PC-9 (cell line): ENCODE measurements around the gene ABHD16B. TPM values are rescaled to one million over a fixed set of nuclear protein-coding genes. Genes with fewer than 3 reads are reported as not detected.

Experiments
- BruUV-seq: library from RNA; stranded (reverse); fragments of 400-500 nt; replicated peaks from 2 replicates; lab custom pipeline; 2021; lab: Mats Ljungman, UMichigan
- CTCF ChIA-PET: fragments of 300-600 bp; sonication (Branson Sonifier 250); formaldehyde crosslinking; loops from one replicate; lab custom pipeline; 2022; ENCODE audit warnings: antibody characterized with exemption; lab: Charles Lee
- POLR2A ChIA-PET: fragments of 300-600 bp; sonication (Branson Sonifier 250); formaldehyde crosslinking; loops from one replicate; lab custom pipeline; 2022; ENCODE audit warnings: antibody characterized with exemption; ENCODE audit not compliant: unreplicated experiment; lab: Charles Lee
- DNase-seq, 2 experiments: peaks; one replicate each; pipeline versions ENCODE4 v3.0.0 to v3.0.0-alpha.2; 2015 to 2022; ENCODE audit warnings: mixed read lengths in 1 of 2
- H2AFZ ChIP-seq: fragments of 200-600 bp; sonication (generic); 2 replicates; pipeline ENCODE4 v1.8.1; 2017; ENCODE audit warnings: antibody characterized with exemption
- H3F3A ChIP-seq: fragments of 200-600 bp; sonication (generic); 2 replicates; pipeline ENCODE4 v1.8.1; 2017; ENCODE audit warnings: antibody characterized with exemption, mild to moderate bottlenecking, low read depth; ENCODE audit not compliant: insufficient read depth
- H3K27ac ChIP-seq: fragments of 200-600 bp; sonication (generic); 2 replicates; pipeline ENCODE4 v1.6.1; 2016; ENCODE audit warnings: mixed run types
- H3K27me3 ChIP-seq: fragments of 200-600 bp; sonication (generic); 2 replicates; pipeline ENCODE4 v1.6.1; 2016; ENCODE audit warnings: low read depth, mixed run types; ENCODE audit not compliant: insufficient read depth
- H3K36me3 ChIP-seq: fragments of 200-600 bp; sonication (generic); 2 replicates; pipeline ENCODE4 v1.6.1; 2016; ENCODE audit warnings: low read depth, mixed run types
- H3K4me1 ChIP-seq: fragments of 200-600 bp; sonication (generic); replicated peaks from 2 replicates; pipeline ENCODE4 v1.6.1; 2016; ENCODE audit warnings: mixed run types; ENCODE audit not compliant: insufficient read depth
- H3K4me2 ChIP-seq: fragments of 200-600 bp; sonication (generic); 2 replicates; pipeline ENCODE4 v1.6.1; 2017; ENCODE audit warnings: mixed run types
- H3K4me3 ChIP-seq: fragments of 200-600 bp; sonication (generic); 2 replicates; pipeline ENCODE4 v1.6.1; 2016; ENCODE audit warnings: mixed run types
- H3K79me2 ChIP-seq: fragments of 200-600 bp; sonication (generic); 2 replicates; pipeline ENCODE4 v1.6.1; 2017; ENCODE audit warnings: low read depth, mixed run types
- H3K9me2 ChIP-seq: fragments of 200-600 bp; sonication (generic); 2 replicates; pipeline ENCODE4 v1.8.1; 2017; ENCODE audit warnings: mild to moderate bottlenecking; ENCODE audit not compliant: insufficient read depth
- H3K9me3 ChIP-seq: fragments of 200-600 bp; sonication (generic); 2 replicates; pipeline ENCODE4 v1.8.1; 2016; ENCODE audit warnings: low read depth; ENCODE audit not compliant: insufficient read depth
- H4K20me1 ChIP-seq: fragments of 200-600 bp; sonication (generic); 2 replicates; pipeline ENCODE4 v1.8.1; 2017; ENCODE audit not compliant: insufficient read depth
- CTCF ChIP-seq: fragments of 200-600 bp; sonication (generic); conservative IDR thresholded peaks from 2 replicates; pipeline ENCODE4 v1.6.1; 2017; ENCODE audit warnings: mixed run types, antibody characterized with exemption, mild to moderate bottlenecking, moderate library complexity
- EZH2 ChIP-seq: fragments of 200-600 bp; sonication (generic); IDR thresholded peaks from 2 replicates; pipeline ENCODE4 v1.8.0; 2017; ENCODE audit warnings: antibody characterized with exemption, low read depth
- intact Hi-C: fragments of 100-400 bp; cut with micrococcal nuclease; formaldehyde crosslinking; loops from one replicate; pipeline ENCODE4 v1.10.0; 2022; ENCODE audit not compliant: unreplicated experiment
- total RNA-seq: library from RNA; stranded (reverse); gene quantifications from 2 replicates; pipeline ENCODE4 v1.2.3, GENCODE V29; 2021

The ABHD16B gene
- total RNA-seq, 1 experiment from 2014 or later = not detected

- DNase-seq = no peak
- CTCF ChIA-PET = no interaction called here
- H4K20me1 ChIP-seq = peaks cover 31% of the 10 kb centered on the region
These were observed 32.7 kb downstream of the ABHD16B start for GRCh38 chr20:63893999-63894357.

GRCh38 chr20:63894358-63895201 lies 33.3 kb downstream of the ABHD16B start, which contains the start of gene DNAJC5:
TSS of gene DNAJC5 (plus strand) at chr20:63895126. CDS start at chr20:63928346, 33,220 bp downstream.
- H3K9me2 ChIP-seq = no peaks in the 10 kb centered on the region
- H3K27me3 ChIP-seq = no peaks in the 10 kb centered on the region
- peak within 1 kb of the TSS; percentile 98 for H3K4me2 ChIP-seq
- peak within 1 kb of the TSS; percentile 75 for H3K4me3 ChIP-seq
- peaks cover 65% of the 10 kb centered on the region for H3F3A ChIP-seq
- peak within 1 kb of the TSS; percentile 75 for H2AFZ ChIP-seq
- TF ChIP-seq EZH2 = no peak
- no peak for TF ChIP-seq CTCF
- H4K20me1 ChIP-seq = peaks cover 36% of the 10 kb centered on the region
- H3K4me1 ChIP-seq = peaks cover 40% of the 10 kb centered on the region
- H3K9me3 ChIP-seq = no peaks in the 10 kb centered on the region
- BruUV-seq = no TSS peak
- DNase-seq = peak; percentile 82 to 98
- ChIA-PET POLR2A (interaction anchor here (0.6 to 0.7 kb wide), 4 partner anchors 29 to 1738 kb away, joined by 3 to 7 read pairs (median 4); partner anchors contain the start of gene TPD52L2), CTCF (no interaction called here)
- intact Hi-C loops = loop anchor here (5.0 kb wide), 1 partner anchor 63 kb away; the partner anchor contains the start of gene UCKL1
- peaks cover 57% of the 10 kb centered on the region for H3K79me2 ChIP-seq
- peak within 1 kb of the TSS; percentile 68 for H3K27ac ChIP-seq
- peaks cover 28% of the 10 kb centered on the region for H3K36me3 ChIP-seq

More at GRCh38 chr20:63893999-63894357, 32.7 kb downstream of the ABHD16B start:
- Histone ChIP-seq H3K9me2 (no peaks in the 10 kb centered on the region), H3K9me3 (no peaks in the 10 kb centered on the region), H3K4me3 (peak overlapping the region; percentile 70), H3K27me3 (no peaks in the 10 kb centered on the region), H3F3A (peaks cover 71% of the 10 kb centered on the region), H3K4me2 (peak overlapping the region; percentile 81), H3K36me3 (peaks cover 31% of the 10 kb centered on the region), H3K27ac (peak overlapping the region; percentile 36; the same call in 1 of the 2 replicates), H3K4me1 (peaks cover 46% of the 10 kb centered on the region), H3K79me2 (peaks cover 52% of the 10 kb centered on the region), H2AFZ (0 out of 2 replicates have a peak overlapping the region, but pooled peaks have one; percentile 75)
- TSS peak; percentile 34 for BruUV-seq
- POLR2A ChIA-PET = interaction anchor here (0.6 kb wide), 3 partner anchors 29 to 1737 kb away, joined by 3 to 4 read pairs (median 4); partner anchors contain the start of gene TPD52L2
- TF ChIP-seq EZH2 (no peak), CTCF (no peak)
- intact Hi-C loops = no loop called here

DNA sequence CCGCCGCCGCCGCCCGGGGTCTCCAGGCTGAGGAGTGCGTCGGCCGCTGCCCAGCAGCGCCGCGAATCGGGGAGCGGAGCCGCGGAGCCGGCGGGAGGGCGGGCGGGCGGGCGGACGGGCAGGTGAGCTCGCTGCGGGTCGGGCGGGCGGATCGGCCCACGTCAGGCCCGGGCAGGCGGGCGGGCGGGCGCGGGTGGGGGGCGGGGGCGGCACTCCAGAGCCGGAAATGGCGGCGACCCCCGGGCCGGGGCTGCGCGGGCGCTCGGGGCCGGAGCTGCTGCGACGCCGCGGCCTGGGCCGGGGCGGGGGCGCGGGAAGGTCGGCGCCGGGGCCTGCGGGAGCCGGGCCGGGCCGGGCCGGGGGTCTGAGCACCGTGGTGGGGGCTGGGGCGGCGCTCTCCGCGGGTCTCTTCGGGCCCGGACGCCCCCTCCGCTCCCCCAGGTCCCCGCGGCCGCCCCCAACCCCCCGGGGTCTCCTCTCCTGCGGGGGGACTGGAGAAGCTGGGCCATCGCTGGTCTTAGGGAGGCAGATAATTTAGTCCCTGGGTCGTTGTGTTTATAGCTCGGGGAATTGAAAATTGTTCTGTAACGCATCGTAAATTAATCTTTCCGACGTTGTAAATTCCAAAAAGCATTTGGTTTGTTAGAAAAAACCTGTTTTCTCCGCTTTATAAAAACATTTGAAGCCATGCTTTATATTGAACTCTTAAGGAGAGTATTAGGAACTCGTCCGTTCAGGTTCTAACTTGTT lies 34.1 kb downstream of the ABHD16B start:
- Histone ChIP-seq H3K4me3 (peak overlapping the region; percentile 75), H3K4me1 (peaks cover 32% of the 10 kb centered on the region), H3K4me2 (peak overlapping the region; percentile 98), H3K27me3 (no peaks in the 10 kb centered on the region), H3K36me3 (peaks cover 21% of the 10 kb centered on the region), H3K9me2 (no peaks in the 10 kb centered on the region), H3K9me3 (no peaks in the 10 kb centered on the region), H3K27ac (peak overlapping the region; percentile 68), H3K79me2 (peaks cover 61% of the 10 kb centered on the region), H3F3A (peaks cover 62% of the 10 kb centered on the region), H2AFZ (peak overlapping the region; percentile 63), H4K20me1 (peaks cover 36% of the 10 kb centered on the region)
- POLR2A ChIA-PET = no interaction called here
- intact Hi-C loops = loop anchor here (5.0 kb wide), 1 partner anchor 62 kb away; the partner anchor contains the start of gene UCKL1
- CTCF ChIA-PET = interaction anchor here (0.6 to 1.8 kb wide), 3 partner anchors 78 to 358 kb away, joined by 3 to 6 read pairs (median 5); partner anchors contain the start of genes ARFRP1 and ZGPAT
- no TSS peak for BruUV-seq
- DNase-seq = no peak
- no peak for TF ChIP-seq EZH2
- no peak for TF ChIP-seq CTCF
